Fibroblast of pulmonary artery (primary cell): ENCODE data around the gene CDH5.

Experiments used
- DNase-seq: peaks from one replicate; pipeline ENCODE4 v3.0.0-alpha.2; 2010; ENCODE audit warnings: low read depth
- H3K4me3 ChIP-seq: replicated peaks from 2 replicates; pipeline ENCODE4 v1.5.1; 2011; ENCODE audit warnings: low read depth, mild to moderate bottlenecking, control low read depth, low read length, moderate library complexity
- CTCF ChIP-seq: IDR thresholded peaks from 2 replicates; pipeline ENCODE4 v1.5.1; 2011; ENCODE audit warnings: mild to moderate bottlenecking, control low read depth, low read length, inconsistent platforms; ENCODE audit errors: missing control alignments

The CDH5 gene

GRCh38 chr16:66366433-66367299, at the start of gene CDH5:
Gene CDH5, plus strand, starts transcription at chr16:66366691. Its CDS starts 12,647 bp downstream, at chr16:66379338.
- TF ChIP-seq CTCF, result no peak
- peak within 1 kb of the TSS; percentile 63 for H3K4me3 ChIP-seq
- DNase-seq, result peak; percentile 89

- no peak overlapping the region for H3K4me3 ChIP-seq
- DNase-seq, result no peak
- TF ChIP-seq CTCF, result no peak
These were observed 48.0 kb upstream of the CDH5 start for GRCh38 chr16:66318505-66318904.

- no peak overlapping the region for H3K4me3 ChIP-seq
- no peak for TF ChIP-seq CTCF
- DNase-seq, result no peak
These were observed 45.7 kb upstream of the CDH5 start for GRCh38 chr16:66320774-66321173.

- DNase-seq, result no peak
- no peak overlapping the region for H3K4me3 ChIP-seq
- no peak for TF ChIP-seq CTCF
These were observed 44.3 kb upstream of the CDH5 start for GRCh38 chr16:66322174-66322573.

- peak; percentile 18 for DNase-seq
- H3K4me3 ChIP-seq, result no peak overlapping the region
- peak; percentile 15 for TF ChIP-seq CTCF
These were observed 41.5 kb upstream of the CDH5 start for GRCh38 chr16:66324815-66325515.

- no peak for DNase-seq
- H3K4me3 ChIP-seq, result no peak overlapping the region
- TF ChIP-seq CTCF, result no peak
These were observed 40.6 kb upstream of the CDH5 start for GRCh38 chr16:66325717-66326376.
